DMS53 (cell line): ENCODE data around the gene MIGA2.
"Not testable (repeated sequence)": the region's sequence is repeated elsewhere in the genome, so short reads cannot be mapped to it uniquely, and the experiment has no call there.

Experiments
- DNase-seq: peaks from one replicate; lab custom pipeline; 2025; lab: John Stamatoyannopoulos, UW

The MIGA2 gene

GRCh38 chr9:129100383-129101169, 64.2 kb downstream of the MIGA2 start:
- no peak for DNase-seq

- DNase-seq, result no peak
Observed at GRCh38 chr9:129101279-129101678, 64.9 kb downstream of the MIGA2 start.

GRCh38 chr9:129102095-129102525, 65.7 kb downstream of the MIGA2 start:
- no peak for DNase-seq

GRCh38 chr9:129102791-129103594, 66.6 kb downstream of the MIGA2 start:
- peak; percentile 79 for DNase-seq

- DNase-seq, result no peak
Observed at GRCh38 chr9:129103595-129103965, 67.2 kb downstream of the MIGA2 start.

- no peak for DNase-seq
Observed at GRCh38 chr9:129104051-129104450, 67.6 kb downstream of the MIGA2 start.

GRCh38 chr9:129105857-129106694, 69.7 kb downstream of the MIGA2 start:
- DNase-seq, result no peak

- DNase-seq, result no peak
Observed at GRCh38 chr9:129107651-129108050, 71.2 kb downstream of the MIGA2 start.

- DNase-seq, result no peak
Observed at GRCh38 chr9:129108083-129108804, 71.8 kb downstream of the MIGA2 start.

GRCh38 chr9:129108805-129109536, 72.5 kb downstream of the MIGA2 start:
- no peak for DNase-seq

- peak; percentile 47 for DNase-seq
Observed at GRCh38 chr9:129109537-129109903, 73.1 kb downstream of the MIGA2 start.

GRCh38 chr9:129109952-129110739, 73.7 kb downstream of the MIGA2 start:
- DNase-seq, result peak; percentile 84

GRCh38 chr9:129110740-129111527, 74.5 kb downstream of the MIGA2 start, which contains the start of the genes CRAT and PTPA:
Gene CRAT, minus strand, starts transcription at chr9:129110793. Its CDS starts 284 bp downstream, at chr9:129110509.
Gene PTPA, plus strand, starts transcription at chr9:129111415. Its CDS starts 186 bp downstream, at chr9:129111601.
- DNase-seq, result peak; percentile 97

- peak; percentile 54 for DNase-seq
Observed at GRCh38 chr9:129111528-129112151, 75.2 kb downstream of the MIGA2 start.

GRCh38 chr9:129112526-129112925, 76.1 kb downstream of the MIGA2 start:
- not testable (repeated sequence) for DNase-seq

- no peak for DNase-seq
Observed at GRCh38 chr9:129113645-129114304, 77.3 kb downstream of the MIGA2 start.

- DNase-seq, result no peak
Observed at GRCh38 chr9:129118799-129119198, 82.4 kb downstream of the MIGA2 start.

GRCh38 chr9:129121483-129121882, 85.1 kb downstream of the MIGA2 start:
- DNase-seq, result no peak
